Stimulated activated CD4-positive, alpha-beta T cell treated with anti-CD3 and anti-CD28 coated beads, Interleukin-1b, Interleukin-23, amount 100 ng/mL, for 48 hours (primary cell): Measurements from ENCODE around the gene SDCCAG8.

Experiments used
- DNase-seq: peaks from one replicate; pipeline ENCODE4 v3.0.0-alpha.2; 2020

The SDCCAG8 gene

DNA sequence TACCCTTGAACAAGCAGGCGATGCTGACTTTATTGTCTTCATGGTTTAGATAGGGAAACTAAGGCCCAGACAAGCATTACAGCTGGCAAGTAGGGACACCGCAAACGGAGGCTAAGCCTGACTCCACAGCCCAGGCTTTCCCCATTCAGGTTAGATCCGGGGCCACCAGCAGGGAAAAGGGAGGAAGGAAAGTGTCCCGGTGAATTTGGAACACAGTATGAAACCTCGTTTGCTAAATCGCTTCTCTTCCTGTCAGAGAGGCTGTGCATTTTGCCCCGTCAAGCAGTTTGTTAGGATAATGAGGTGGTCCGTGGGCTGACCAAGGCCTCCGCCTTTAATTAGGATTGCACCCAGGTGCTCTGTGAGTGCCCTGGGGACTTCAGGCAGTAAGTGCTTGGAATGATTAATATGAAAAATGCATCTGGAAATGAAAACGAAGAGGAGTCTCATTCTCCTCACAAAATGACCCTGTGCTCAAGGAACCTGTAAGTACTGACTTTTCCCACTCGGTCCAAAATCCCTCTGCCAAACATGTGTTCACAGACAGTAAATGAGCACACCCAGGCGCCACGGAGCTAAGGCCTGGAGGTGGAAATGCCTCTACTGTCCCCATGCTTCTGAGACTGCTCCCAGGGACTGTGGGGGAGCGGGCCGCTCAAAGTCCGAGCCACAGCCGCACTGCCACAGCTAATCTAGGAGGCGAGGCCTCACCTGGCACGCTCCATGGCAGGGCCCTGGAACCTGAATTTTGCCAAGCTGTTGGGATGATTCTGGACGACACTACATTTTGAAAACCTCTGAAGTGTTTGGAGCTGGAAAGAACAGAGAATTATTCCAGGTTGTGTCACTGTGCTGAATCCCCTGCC is 234.1 kb downstream of the SDCCAG8 start:
- DNase-seq = no peak

DNA sequence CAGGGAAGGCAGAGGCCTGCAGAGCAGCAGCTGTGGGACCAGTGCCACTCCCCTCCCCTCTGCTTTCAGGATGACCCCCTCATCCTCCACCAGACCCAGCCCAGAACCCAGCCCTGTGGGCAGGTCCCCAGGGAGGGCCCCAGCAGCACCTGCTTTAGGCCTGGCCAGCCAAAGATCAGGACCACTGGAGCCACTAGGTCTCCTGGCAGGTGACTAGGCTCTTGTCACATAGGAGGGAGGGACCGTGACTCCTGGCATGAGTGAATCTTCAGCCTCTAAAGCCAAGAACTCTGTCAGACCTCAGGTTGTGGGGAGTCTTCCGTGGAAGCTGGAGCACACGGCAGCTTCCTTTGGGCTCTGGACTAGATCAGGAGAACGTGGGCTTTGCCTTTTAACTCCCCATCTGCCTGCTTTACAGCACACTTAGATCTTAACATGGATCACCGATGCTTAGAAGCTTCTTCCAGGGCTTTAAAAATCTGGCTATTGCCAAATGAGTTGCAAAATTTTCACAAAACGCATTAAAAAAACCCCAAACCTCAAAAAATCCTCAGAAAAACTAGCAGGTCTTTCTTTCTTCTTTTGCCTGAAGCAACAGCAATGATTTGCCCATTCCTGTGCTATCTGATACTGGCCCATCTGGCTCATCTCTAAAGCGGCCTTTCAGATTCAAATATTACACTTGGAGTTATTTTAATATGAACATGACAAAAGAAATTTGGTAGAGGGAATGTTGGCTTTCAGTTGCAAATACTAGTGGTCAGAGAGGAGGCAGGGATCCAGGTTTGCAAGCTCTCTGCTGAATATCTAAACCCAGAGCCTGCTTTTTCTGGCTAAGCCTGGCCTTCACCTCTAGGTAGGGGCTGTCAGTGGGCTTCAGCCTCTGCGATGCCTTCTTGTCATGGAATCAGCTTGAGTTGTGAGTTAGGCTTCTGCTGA is 235.2 kb downstream of the SDCCAG8 start:
- no peak for DNase-seq

DNA sequence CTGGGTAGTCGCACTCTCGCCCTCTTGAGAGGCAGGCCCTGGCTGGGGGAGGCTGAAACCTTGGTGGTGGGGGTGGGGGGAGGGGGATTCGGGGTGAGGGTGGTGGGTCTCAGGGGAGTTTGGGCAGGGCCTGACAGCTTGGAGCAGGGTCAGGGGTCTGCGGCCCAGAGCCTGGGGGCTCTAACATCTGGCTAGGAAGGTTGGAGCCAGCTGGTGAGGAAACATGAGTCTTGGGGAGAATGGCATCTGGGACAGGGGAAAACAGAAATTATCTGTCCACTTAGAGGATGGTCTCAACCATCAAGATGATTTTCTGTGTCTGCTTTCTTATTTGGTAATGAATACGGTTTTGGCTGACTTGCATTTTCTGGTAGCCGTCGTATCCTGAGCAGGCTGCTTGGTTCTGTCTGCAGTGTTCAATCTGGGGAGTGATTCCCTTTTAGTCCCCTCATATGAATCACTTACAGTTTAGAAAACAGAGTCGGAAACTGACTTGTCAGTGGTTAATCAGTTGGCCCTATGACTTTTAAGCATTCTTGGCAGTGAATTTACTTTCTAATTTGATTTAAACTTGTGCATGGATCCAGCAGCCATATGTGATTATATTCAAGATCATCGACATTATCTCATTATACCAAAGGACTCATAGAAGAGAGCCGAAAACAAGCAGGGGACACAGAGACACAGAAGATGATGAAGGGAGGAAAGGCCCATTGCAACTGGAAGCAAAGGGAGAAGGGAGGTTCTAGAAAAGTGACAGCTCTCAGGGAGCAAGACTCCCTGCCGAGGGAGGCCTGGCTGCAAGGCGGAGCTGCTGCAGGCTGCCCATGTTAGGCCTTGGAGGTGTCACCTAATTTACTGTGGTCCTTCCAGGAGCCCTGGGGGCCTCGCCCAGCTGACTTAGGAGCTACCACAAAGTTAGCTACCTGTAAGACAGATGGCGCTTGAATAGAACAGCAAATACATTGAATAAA is 237.6 kb downstream of the SDCCAG8 start:
- DNase-seq = no peak

DNA sequence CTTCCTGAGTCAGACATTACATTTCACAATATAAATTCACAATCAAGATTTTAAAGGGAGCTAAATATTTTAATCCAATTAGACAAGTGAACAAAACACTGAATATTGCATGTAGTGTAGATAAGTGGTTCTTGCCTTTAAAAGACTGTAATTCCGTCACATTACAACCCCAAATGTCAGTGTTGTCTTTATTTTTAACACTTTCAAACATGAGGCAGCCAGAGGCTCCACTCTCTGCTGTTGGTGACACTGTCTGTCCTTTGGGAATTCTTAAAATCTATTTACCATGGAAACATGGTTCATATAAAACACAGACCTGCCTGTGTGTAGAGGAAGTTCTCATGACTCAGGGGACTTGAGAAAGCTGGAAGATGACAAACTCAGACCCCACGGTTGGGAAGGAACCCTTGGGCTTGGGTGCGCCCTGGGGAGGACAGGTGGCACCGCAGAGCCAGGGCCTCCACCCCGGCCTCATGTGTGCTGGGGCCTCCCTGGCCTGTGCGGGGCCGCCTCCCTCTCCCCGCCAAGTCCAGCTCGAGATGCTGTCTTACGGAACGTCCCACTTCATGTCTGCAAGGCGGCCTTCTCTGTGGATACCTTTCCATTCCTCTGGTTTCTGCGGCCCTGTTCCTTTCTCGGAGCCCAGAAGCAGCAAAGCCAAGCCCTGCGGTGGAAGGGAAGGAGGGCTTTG is 239.0 kb downstream of the SDCCAG8 start:
- DNase-seq = no peak

DNA sequence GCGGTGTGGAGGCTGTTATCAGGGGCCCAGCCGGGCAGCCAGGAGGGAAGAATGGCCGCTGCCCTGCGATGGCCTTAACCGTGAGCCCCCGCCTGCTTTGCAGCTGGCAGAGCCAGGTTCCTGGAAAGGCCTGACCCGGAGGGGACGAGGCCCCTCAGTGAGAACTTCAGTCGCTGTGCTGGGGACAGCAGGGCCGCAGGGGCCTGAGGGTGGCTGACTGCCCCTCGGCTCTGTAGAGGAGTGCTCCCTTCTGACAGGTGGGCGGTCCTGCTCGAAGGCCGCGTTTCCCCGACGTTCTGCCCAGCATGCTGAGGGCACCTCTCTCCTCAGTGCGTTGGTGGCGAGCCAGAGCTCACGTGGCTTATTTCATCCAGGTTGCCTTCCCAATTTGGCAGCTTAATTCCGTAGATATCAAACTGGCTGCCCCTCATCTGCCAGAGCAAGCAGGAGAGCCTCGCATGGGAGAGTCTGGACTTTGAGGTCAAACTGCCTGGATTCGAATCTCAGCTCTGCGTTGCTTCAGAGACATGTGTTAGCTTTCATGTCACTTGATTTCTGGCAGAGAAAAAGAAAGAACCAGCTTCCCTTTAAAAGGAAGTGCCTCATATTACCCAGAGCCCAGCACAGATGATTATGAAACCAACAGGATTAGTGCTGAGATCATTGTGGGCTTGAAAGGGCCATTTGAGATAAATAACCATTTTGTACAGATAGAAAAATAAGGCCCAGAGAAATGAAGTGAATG is 239.8 kb downstream of the SDCCAG8 start:
- DNase-seq = no peak

DNA sequence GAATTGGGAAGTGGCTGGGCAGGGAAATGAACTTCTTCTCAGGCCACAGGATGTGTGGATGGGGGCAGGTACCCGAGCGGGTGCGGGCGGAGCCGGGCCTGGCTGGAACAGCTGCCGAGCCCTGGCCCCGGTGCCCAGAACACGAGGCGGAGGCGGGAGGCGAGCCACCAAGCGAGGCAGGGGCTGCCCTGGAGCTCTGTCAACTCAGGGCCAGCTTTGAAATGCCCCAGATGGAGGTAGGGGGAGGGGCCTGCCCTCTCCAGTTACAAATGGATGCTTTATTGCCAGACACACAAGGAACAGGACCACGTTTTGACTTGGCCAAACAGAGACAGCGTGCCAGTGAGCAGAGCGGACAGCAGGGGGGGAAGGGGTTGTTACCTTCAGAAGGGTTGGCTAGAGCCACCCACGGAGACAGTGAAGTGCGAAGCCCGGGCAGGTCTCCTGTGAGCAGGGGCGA is 240.4 kb downstream of the SDCCAG8 start:
- no peak for DNase-seq

DNA sequence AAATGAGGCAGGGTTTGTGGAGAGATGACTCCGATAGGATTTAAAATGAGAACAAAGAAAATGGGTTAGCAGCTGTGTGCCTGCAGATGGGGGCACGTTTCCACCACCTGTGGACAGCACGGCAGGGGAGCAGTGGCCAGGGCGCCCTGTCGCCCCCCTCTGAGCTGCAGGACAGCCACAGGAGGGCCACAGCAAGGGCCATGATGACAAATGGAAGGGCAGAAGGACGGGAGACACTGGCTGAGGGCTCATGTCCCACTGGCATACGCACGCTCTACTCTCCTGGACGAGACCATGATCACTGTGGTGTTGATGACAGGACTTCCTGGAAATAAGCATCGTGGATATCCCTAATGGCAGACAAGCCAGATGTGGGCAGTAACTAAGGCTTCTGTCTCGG is 241.0 kb downstream of the SDCCAG8 start:
- DNase-seq = no peak

DNA sequence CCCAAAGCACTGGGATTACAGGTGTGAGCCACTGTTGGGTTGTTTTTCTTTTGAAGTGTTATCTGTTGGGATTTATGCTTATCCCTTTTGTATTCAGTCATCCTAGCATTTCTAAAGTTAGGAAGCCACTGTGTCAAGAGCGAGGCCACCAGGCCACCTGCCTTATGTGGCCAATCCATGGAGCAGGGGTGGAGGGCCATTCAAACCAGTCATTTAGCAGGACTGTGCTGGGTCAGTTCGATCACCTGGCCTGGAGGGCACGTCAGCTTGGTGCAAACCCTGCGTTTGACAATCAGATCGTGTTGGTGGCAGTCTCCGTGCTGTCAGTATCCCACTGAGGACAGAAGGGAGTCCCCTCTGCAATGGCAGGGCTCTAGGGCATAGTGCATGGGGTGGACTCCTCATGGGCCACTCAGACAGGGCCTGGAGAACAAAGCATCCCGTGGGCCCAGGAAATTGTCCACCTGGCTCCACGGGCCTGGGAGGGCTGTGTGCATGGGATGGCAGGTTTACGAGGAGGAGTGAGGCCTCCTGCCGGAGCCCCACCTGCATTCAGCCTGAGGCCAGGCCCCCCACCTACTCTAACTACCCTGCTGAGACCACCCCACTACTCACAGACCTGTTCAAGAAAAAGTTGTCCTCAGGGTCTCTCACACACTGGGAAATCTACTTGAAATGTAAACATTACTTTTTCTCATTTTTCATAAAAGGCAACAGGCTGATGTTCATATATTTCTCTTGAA is 242.3 kb downstream of the SDCCAG8 start:
- no peak for DNase-seq

DNA sequence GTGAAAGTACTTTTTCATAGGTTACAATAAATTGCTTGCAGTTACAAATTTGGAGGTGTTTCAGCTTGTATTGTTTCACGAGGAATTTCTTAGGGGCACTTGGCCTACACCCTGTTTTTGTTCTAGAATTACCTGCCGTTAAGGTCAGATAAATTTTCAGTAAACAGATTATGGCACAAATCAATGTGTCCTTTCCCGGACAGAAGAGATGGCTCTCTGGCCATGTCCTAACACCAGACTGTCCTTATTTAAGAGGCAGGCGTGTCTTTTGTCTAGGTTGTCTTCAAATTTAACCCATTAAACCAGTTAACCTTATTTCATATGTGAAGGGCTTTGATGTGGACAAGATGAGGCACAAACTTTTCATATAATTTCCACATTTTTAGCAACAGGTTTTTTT is 243.4 kb downstream of the SDCCAG8 start:
- DNase-seq = no peak

DNA sequence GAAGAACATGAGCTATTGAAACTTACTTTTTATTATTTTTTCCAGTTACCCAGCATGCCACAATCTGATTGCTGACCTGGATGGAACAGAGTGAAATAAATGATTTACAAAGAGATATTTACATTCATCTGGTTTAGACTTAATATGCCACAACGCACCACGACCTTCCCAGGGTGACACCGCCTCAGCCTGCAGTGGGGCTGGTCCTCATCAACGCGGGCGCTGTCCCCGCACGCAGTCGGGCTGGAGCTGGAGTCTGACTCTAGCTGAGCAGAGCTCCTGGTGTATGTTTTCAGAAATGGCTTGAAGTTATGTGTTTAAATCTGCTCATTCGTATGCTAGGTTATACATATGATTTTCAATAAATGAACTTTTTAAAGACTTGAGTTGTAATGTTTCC is 243.9 kb downstream of the SDCCAG8 start:
- no peak for DNase-seq

DNA sequence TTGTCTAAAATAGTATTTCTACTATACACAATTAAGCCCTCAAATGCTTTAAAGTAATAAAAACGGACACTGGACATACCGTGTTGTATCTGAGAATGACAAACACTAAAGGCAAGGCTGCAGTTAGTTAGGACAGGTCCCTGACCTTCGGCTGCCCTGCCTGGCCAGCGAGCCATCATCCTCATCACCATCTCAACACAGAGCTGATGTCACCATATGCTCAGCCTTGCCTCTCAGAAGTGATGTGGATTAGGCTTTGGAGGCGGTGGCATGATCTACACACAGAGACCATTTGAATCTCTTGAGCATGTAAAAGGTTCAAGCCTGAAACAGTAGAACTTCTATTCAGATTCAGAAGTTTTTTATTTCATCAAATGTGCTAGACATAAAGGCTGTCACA is 244.7 kb downstream of the SDCCAG8 start:
- DNase-seq = no peak

DNA sequence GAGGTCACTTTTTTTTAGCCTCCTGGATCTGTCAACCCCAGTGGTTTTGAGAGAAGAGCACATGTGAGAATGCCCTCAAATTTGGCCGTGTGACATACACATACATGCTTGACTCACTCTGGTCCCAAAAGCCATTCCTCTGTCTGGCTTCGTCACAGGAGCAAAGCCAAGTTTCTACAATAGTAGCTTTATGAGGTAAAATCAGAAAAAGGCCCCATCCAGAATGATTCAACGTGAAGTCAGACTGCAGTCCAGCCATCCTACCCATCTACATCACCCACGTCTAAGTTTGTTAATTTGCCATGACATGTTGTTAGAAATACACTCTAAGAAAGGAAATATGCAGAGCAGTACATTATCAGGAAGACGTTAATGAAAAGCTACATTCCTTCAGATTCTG is 245.2 kb downstream of the SDCCAG8 start:
- DNase-seq = no peak

DNA sequence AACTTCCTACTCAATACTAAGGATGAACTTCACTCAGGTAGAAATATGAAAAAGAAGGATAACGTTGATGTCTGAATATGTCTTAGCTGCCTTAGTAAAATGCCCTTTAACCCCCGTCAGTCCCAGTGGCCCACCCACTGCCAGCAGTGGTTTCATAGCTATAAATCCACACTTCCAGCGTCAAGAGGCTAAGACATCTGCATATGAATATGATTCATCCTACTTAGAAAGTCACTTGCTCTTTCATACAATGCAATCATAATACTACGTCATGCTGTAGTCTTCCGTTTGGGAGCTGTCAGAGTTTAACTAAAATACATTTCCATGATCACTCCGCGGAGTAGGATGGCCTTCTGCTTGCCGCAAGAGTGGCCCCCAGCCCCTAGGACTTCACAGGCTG is 247.3 kb downstream of the SDCCAG8 start:
- DNase-seq = no peak

DNA sequence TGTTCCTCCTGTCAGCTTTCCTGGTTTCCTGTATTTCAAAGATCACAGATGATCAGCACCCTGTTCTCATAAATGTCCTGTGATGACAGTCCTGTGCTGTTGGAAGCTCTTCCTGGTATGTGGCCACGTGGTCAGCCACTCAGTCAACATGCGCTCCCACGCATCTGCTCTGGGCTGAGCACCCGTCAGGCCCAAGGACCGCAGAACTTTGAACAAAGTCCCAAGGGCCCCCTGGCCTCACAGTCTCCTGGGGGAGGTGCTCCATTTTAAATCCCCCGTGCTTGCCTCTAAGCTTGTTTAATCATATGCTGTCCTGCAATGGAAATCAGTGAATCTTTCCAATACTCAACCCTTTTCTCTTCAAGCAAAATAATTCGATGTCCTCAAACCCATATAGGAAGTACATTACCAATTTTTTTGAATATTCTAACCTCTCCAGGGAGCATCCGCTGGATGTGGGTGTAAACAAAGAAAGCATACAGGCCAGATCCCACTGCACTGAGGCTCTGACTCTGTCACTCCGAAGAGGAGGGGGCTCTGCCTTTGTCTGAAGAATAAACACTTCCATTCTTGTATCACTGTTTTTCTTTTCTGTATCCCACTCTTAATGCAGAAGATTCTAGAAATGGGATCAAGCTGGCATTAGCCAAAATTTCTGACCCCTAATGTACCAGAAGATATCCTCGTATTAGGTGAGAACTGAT is 250.3 kb downstream of the SDCCAG8 start:
- no peak for DNase-seq

DNA sequence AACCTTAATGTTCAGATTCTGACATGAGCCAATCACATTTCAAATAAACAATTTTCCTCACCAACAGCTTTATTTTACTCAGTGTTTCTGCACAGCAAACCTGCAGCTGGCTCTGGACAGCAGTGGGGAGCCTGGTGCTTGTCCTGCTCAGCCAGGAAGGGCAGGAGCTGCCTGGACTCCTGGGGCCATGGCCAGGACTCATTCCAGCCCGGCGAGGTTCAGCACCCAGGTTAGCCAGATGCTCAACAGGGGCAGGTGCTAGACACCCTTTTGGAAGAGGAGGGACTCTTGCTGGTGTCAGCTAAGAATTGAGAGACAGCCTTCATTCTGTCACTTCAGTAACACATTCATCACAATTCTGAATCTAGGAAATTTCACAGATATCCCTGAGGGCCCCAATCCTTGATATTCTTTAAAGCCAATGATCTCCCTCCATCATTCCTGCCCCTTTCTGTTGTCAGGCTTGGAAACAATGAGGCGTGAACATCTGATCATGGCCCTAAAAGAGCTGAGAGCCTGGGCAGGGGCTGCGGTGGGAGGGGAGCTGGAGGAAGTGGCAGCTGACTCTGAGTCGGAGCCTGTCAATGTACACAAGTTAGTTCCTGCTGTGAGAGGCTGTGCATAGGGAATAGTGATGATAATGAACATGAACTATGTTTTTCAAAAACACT is 251.3 kb downstream of the SDCCAG8 start:
- DNase-seq = no peak

DNA sequence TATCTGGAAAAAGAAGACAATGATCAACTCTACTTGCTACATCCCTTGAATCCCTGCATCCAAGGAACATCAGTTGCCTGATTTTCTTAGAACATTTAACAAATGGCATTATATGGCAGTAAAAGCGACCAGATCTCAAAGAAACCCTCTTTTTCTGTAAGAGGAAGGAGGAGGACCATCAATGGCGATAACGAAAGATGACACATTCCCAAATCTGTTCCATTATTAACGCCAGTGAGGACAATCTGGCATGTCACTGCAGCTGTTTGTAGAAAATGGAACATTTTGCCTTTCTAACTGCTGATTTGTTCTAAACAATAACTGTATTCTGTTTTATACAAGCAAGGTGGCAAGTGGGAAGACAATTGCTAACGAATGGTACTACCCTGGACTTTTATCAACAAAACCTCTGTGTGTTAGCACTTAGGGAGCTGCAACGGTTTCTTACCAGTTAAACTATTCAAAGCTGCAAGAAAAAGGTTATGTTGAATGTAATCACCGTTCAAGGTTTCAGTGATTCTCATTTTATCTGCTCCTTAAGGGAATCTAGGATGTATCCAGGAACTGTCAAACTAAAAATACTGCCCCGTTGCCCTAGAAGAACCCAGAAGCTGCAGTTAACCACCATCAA is 251.9 kb downstream of the SDCCAG8 start:
- no peak for DNase-seq

DNA sequence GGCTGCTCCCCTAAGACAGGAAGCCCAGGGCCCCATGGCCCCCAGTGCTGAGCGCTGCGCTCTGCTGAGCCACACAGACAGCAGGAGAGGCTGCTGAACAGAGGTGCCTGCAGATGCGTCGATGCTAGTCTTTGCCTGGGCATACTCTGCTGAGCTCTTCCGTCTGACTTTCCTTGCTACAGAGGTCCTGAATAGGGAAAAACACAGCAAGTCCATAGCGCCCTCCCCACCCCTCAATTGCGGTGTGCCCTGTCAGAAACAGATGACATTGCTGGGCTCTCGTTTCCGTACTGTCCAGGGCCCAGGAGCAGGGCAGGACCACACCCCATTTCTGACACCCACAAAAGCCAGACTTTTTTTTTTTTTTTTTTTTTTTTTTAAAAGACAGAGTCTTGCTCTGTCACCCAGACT is 252.5 kb downstream of the SDCCAG8 start:
- no peak for DNase-seq

DNA sequence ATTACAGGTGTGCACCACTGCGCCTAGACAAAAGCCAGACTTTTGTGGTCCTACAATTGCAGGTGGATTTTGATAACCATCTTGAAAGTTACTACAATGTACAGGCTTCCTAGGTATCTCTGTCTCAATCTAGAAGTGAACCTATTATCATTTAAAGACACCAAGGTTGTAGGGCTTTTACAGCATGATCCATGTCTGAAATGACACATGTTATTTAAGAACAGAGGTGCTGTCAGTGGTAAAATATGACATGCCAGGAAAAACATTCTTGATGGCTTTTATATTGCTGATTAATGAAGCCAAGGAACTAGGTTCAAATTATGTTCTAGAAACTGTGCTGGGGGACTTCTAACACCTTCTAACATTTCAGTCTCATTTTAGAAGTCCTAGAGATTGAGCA is 253.1 kb downstream of the SDCCAG8 start:
- no peak for DNase-seq

DNA sequence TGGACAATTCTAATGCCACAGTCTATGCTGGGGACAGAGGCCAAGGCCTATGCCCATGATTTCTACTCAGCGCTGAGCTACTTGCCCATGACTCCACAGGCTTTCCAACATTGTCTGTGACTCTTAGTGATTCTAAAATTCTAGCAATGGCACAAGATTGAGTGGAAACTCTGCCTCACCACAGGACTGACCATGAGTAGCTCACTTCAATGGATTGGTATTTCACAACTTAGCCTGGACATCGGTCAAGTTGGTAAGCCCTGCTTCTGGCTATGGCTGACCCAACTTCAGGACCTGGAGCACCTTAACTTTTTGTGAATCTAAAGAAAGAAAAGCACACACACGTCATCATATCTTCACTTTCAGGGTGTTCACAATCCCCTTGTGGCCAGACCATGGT is 255.1 kb downstream of the SDCCAG8 start:
- no peak for DNase-seq
